ENCODE measurements around the gene MTFR1L.

- TF ChIP-seq CTCF (IDR thresholded peaks at IDR 0.05; ENCODE audit: insufficient read depth, low read depth, low read length): no peak
- no peak for TF ChIP-seq EZH2 (IDR thresholded peaks at IDR 0.05; ENCODE audit: insufficient read depth, low read length)
Observed at GRCh38 chr1:25844536-25845337, 25.0 kb downstream of the MTFR1L start.
